GM20431 (cell line): ENCODE measurements around the gene RPGRIP1L.

Source experiments
- in situ Hi-C: fragments of 300-500 bp; cut with MseI, MboI; formaldehyde crosslinking; loops from one replicate; pipeline ENCODE4 v1.15.0; 2020; ENCODE audit warnings: low sequenced_read_pairs; ENCODE audit not compliant: unreplicated experiment

The RPGRIP1L gene

DNA sequence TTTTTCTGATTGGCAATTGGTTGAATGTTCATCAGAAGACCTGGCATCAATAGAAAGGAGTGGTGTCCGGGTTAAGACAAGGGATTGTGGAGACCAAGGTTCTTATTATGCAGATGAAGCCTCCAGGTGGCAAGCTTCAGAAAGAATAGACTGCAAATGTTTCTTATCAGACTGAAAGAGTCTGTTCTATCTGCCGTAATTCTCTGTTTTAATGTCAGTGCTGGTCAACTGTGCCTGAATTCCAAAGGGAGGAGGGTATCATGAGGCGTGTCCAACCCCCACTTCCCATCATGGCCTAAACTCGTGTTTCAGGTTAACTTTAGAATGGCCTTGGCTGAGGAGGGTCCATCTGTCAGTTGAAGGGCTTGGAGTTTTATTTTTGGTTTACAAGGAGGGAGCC, 140.2 kb downstream of the RPGRIP1L start:
- in situ Hi-C loops: no loop called here

DNA sequence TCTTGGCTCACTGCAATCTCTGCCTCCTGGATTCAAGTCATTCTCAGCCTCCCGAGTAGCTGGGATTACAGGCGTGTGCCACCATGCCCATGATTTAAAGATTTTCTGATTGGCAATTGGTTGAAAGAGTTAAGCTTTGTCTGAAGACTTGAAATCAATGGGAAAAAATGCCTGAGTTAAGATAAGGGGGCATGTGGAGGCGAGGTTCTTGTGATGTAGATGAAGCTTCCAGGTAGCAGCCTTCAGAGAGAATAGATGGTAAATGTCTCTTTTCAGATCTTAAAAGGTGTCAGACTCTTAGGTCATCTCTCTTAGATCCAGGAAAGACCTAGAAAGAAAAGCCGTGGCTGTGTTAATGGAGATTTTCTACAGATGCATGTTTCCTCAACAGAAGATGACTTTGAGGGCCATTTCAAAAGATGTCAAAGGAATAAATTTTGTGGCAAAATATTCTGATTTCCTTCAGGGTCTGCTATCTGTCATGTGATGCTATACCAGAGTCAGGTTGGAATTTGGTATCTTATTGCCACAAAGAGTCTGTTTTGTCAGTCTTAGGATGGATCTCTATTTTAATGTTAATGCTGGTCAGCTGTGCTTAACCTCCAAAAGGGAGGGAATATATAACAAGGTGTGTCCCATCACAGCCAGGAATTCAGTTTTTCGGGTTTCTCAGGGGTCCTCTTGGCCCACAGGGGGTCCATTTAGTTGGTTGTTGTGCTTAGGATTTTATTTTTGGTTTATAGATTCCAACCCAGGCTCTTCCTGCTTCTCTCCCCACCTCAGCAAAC, 142.4 kb downstream of the RPGRIP1L start:
- in situ Hi-C loops: no loop called here

DNA sequence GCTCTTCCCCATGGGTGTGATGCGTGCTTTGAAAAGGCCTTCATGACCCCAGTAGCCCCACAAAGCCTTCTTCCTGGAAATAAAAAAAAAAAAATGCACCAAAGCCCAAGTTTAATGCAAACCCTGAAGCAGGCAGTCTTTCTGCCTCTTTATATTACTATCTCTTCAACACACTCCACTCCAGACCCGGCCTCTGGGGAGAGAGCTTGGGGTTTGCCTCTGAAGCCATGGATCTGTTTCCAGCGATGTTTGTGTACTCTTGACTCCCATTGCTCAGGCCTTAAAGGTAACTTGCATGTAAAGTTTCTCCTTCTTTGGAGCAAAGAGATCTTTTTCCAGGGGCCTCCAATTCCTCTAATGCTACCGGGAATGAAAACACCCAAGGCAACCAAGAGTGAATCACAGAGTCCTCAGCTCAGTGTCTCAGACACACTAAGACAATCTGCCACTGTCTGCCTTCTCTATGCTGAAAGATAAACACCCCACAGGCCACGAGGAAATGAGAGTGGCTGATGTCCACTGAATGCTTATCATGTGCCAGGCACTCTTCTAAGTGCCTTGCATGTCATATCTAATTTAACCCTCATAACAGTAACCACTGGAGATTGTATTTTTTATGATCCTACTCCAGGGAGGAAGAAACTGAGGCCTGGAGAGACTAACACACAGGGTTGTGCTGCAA, 144.2 kb downstream of the RPGRIP1L start:
- in situ Hi-C loops: no loop called here

DNA sequence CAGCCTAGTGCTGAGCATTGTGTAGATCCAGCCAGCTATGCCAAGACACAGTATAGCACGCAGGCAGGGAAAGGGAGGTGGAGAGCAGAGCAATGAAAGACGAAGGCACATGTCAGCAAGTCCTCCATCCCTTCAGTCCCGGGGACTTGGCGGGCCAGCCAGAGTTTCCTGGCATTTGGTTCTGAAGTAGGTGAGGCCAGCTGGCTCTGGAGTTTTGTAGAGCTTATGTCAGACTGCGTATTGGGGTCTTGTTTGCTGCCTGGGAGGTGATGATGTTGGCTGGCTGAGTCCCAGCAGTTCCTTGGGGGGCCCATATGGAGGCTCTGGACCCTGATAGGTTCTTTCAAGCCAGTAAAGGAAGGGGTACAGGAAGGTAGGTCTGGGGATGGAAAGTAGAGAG, 144.9 kb downstream of the RPGRIP1L start:
- in situ Hi-C loops: no loop called here

DNA sequence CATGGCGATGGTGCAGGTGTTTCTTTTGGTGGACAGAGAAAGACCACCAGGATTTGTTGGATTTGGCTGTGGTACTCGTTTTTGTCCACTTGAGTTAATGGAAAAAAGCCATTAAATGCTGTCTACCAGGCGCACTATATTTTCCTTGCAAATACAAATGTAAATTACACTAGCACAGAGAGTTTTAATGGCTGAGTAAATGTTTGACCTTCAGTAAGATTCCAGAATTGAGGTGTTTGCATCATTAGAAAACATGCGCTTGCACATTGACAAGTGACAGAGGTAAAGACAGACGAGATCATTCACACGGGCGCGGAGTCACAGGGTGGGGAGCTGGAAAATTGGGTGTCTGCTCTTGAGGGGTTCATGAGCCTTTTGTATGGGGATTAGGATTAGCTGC, 147.1 kb downstream of the RPGRIP1L start:
- in situ Hi-C loops: no loop called here

DNA sequence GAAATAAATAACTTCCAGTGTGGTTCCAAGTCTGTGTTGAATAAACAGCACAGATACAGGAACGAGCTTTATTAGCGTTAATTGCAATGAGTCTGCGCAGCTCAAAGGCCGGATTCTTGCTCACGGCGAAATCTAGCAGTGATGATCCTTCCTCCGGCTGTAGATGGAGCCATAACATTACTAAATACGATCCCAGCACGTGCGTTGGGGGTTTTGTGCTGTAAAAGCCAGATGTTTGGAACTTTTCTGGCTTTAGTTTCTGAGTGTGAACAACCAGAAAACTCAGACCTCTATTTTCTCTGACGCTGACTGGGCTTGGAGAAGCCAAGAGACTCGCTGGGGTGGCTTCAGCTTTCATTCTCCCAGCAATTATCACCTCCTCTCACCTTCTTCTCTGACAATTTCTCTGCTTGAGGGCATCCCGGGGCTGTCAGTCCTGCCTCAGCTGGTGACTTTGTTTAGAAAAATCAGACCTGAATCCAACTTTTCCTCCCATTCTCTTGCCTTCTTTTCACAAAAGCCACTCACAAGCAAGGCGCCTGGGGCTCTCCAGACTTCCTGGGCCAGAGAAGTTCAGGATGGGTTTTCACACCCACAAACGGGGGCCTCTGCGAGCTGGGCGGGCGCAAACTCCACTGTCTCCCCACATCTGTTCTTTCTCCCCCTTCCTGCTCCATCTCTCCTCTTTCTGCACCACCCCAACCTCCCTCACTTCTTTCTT, 153.5 kb downstream of the RPGRIP1L start:
- in situ Hi-C loops: no loop called here
